DMS153 (cell line): ENCODE measurements around the gene ARHGEF4.

ENCODE experiments used
- DNase-seq: peaks from one replicate; lab custom pipeline; 2025; lab: John Stamatoyannopoulos, UW

The ARHGEF4 gene

GRCh38 chr2:130818809-130819208 is 17.9 kb upstream of the ARHGEF4 start:
- no peak for DNase-seq

GRCh38 chr2:130819226-130819607 is 17.5 kb upstream of the ARHGEF4 start:
- DNase-seq: no peak

DNA sequence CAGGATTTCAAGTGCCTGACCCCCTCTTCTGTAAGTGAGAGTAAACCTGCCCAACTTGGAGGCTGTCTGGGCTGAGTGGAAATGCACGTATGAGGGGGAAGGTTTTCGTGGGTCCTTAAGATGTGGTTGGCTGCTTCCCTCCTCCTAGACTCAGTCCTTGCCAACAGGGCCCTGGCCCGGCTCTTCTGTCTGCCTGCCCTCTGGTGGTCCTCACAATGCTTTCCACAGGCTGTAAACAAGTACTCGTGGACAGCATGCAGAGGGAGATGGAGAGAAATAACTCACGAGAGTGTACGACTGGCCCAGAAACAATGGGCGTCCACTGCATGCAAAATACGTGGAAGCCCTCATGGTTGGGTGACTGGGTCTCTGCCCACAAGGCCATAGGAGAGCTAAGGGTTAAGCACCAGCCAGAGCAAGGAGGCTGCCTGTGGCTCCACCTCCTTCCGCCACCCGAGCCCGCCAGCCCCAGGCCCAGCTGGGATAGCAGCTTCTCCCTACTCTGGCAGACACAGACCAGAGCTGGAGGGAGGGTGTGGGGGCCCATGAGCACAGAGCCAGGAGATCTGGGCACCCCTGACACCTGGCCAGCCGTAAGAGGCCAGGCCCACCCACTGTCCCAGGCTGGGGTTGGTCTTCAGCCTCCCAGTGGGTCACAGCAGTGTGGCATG is 17.0 kb upstream of the ARHGEF4 start:
- no peak for DNase-seq

DNA sequence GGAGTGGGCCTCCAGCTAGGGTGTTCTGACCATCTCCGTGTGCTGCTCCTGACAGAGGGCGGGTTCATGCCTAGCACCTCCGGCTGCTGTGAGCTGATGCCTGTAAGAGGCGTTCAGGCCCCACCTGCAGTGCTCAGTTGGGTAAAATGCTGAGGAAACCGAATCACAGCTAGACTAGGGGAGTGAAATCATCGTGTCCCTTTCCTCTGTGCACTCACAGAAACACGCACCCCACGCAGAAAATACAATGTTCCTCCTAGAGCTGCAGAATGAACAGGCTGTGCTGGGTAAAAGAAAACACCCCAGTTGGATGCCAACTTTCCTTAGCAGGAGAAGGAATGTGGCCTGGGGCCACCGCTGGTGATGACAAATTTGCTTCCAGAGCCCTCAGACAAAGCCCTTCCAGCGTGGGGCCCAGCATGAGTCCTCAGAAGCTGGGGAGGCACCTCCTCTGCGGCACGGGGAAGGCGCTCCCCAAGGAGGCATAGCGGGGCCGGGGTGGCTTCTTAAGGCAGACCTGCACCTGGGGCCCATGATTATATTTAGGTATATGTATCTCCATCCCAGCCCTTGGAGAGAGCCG is 16.3 kb upstream of the ARHGEF4 start:
- DNase-seq: no peak

- DNase-seq: no peak
Measured at GRCh38 chr2:130821867-130822266, 14.8 kb upstream of the ARHGEF4 start.

DNA sequence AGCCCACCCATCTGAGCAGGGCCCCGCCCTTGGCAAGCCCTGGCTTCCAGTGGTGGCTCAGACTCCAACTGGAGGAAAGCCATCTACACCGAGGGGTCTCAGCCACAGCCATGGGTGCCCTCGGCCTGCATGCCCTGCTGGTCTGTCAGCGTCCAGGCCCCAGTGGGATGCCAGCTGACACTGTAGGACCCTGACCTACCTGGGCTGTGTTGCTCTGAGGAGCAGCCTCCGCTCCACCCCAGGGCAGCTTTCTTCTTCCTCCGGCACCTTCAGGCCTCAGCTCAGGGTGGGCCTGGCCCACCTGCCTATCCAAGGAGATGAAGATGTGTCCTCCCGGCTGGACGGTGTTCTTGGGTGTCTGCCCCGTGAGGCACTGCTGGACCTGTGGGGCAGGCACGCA is 13.9 kb upstream of the ARHGEF4 start:
- no peak for DNase-seq

DNA sequence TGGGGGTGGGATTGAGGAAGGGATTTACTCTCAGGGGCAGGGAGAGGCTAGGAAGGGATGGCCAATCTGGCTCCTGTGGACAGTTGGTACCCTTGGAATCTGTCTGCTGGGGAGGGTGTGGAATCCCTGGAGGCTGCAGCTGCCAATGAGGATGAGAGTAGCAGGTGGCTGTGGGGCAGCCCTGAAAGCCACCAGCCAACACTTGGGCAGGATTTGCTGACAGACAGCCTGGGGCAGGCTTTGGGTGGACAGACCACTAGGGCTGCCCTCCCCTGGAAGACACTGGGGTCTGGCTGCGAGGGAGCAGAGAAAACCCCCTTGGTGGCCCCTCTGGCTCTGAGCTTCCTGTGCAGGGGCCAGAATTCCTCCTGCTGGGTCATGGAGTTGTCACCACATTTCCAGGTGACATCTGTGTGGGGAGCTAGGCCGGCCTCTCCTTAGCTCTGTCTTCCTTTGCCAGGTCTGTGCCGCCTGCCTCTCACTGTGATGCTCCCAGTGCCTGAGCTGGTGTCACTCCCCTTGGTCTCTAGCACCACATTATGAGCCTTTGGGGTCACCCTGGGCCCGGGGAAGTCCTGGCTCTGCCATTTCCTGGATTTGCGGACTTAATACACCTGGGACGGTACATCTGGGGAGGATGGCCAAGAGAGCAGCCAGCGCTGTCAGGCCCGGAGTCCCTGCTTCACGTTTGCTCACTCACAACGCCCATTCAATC is 13.4 kb upstream of the ARHGEF4 start:
- DNase-seq: no peak

DNA sequence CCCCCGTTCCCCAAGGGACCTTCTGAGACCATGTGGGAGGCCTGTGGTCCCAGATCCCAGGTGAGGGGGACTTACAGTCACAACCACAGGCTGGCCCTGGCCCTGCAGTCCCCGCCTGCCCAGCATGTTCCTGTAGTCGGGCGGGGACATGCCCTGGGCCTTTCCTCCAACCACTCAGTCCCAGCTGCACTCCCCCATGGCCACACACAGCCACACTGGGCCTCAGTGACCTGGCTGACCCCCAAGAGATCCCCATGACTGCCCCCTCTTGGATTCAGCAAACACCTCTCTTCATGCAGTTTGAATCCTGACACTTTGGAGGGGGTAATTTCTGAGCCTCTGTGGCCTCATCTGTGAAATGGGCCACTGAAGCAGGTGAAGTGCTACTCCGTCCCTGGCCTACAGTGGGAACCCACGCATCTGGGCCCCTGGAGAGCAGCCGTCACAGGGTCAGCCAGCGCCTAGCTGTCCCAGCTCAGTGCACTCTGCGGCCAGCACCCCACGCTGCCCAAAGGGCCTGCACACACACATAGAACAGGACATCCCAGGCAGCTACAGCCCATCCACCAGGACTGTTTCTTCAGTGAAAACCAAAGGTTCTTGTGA is 12.7 kb upstream of the ARHGEF4 start:
- DNase-seq: no peak

DNA sequence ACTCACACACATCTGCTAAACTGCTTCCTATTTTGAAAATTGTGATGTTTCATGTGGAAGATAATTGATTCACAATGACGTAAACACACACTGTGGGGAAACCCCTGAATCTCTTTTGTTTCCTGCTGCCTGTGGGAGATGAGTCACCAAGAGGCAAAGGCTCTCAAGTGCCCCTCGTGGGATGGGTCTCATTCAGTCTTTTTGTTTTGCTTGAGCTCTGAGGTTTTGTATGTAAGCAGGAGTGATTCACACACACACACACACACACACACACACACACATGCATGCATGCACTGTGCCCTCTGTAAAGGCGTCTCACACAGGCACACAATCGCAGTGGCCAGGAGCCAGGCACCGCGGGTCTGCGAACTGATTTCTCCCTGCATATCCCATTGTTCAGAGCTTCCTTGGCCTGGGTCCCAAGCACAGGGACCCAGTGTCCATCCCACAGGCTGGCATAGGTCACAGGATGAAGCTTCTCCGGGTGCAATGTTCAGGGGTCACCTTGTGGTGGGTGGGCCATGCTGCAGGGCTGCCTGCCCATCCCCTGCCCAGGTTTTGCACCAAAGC is 12.1 kb upstream of the ARHGEF4 start:
- DNase-seq: peak; percentile 97

DNA sequence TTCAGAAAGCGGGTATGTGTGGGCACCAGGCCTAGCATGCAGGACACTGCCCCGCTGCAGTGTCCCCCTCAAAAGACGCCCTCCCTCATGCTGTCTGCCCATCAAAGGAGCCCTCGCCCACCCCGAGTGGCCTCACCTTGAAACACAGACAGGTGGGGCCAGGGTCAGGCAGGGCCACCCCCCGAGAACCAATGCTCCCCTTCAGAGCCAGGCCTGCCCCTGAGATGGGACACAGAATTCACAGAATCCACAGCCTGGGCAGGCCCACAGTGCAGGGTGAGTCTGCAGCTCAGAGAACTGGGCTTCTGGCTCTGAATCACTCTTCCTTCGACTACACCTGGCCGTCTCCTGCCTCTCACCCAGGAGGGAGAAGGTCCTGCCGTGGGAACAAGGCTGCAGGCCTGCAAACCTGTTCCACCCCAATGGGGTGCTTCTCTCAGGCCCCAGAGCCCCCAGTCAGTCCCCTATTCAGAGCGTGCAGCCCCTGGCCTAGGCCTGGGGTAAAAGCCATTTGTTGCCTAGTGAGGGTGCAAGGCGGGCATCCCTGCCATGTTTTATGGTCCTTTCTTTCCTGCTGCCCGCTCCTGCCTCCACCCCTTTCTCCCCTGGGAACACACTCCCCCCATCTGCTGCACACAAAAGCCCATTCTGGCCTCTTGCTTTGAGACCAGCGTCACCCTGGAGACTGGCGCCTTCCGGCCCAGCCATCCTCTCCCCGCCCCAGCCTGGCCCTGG is 11.3 kb upstream of the ARHGEF4 start:
- peak; percentile 83 for DNase-seq

DNA sequence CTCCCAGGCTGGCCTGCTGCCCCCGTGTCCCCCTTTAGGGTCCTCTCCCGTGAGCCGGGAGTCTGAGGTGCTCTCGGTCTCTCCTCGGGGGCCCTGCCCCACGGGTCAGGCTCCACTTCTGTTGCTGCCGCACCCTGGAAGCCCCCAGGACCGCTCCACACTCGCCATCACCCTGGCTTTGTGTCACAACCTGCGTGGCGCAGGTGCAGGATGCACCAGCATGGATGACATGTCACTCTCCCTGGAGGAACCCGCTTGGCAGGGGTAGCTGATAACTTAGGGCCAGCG is 10.8 kb upstream of the ARHGEF4 start:
- DNase-seq: no peak

GRCh38 chr2:130826419-130826818 is 10.3 kb upstream of the ARHGEF4 start:
- peak; percentile 69 for DNase-seq

DNA sequence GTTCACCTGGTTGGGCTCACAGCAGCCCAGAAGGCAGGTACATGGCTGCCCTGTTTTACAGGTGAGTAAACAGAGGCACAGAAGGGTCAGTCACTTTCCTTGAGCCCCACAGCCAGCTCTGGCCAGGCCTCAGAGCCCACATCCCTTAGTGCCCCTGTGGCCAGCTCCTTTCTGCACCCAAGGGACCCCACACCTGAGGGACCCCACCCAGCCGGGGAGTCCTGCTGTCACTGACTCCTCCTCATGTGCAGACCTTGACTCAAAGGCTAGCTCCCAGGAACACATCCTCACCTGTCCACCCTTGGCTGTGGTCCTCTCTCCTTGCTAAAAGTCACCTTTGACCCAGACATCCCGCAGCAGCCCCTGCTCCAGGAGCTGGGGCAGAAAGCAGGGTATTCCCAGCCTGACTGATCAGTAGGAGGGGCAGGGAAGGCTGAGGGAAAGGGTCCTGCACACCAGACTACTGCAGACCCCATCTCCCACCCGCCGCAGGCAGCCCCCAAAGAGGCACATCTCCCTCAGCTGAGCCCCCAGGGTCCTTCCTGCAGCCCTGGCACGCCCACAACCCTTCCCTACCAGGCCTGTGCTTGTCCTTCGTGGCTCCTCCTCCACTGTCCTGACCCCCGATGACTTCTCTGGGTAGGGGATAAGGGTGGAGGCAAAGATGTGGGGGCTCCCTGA is 9.8 kb upstream of the ARHGEF4 start:
- no peak for DNase-seq

DNA sequence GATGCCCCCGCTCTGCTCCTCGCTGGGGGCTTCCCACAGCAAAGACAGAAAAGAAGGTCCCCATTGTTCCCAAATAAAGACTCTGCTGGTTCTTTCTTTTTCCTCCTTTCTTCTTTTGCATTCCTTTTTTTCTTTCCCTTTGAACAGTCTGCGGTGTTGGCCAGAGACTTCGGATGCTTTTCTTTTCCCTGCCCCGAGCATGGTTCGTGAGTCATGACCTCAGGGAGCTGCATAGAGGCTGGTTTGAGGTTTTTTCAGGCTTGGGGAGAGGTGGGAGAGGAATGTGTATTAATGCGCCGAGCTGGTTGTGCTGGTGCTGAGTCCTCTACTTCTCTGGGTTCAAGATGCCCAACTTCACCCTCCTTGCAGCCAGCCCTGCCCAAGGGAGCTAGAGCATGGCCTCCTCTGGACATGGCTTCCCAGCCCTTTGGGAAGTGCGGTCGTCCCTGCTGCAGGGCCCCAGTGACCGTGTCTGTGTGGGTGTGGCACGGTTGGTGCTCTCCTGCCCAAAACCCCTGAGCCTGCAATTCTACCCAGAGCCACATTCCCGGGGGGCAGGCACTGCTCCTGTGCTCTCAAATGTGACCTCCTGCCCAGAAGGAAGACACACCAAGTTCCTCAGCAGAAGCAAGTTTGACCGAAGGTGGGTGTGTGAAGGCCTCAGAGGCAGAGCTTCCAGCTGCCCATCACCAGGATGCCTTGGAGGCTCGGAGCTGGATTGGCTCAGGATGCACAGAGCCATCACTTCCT is 9.0 kb upstream of the ARHGEF4 start:
- no peak for DNase-seq

DNA sequence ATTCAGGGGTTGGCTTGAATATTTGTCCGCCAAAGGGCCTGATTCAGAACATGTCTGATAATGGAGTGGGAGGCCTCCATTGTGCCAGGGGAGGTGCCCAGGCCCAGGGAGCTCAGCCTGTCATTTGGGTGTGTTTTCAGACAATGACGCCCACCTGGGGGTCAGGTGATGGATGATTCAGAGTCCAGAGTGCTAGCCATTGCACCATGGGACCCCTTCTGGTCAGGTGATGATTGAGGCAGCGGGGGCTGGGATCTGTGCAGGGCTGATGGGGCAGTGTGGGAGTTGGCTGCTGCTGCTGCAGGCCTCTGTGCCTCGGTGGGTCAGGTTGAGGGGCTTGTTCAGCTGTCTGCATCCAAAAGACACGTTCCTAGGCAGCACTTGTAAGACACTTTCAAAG is 8.3 kb upstream of the ARHGEF4 start:
- DNase-seq: no peak

- no peak for DNase-seq
Measured at GRCh38 chr2:130829015-130829414, 7.7 kb upstream of the ARHGEF4 start.

GRCh38 chr2:130830538-130830937 is 6.2 kb upstream of the ARHGEF4 start:
- DNase-seq: no peak

DNA sequence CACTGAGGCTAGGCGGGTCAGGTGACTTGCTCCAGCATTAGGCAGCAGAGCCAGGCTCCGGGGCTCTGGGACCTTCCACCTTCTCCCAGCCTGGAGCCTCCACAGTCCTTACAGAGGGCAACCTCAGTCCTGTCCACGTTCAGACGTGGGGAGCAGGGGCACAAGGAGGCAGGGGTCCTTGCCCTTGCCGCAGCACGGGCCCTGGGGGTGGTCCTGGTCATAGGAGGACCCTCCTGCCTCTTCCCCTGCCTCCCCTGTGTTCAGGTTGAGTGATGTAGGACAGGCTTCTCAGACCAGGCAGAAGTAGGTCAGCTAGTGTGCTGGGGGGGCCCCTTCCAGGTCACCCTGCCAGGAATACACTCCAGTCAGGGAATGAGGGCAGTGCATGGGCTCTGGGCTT is 5.4 kb upstream of the ARHGEF4 start:
- no peak for DNase-seq

DNA sequence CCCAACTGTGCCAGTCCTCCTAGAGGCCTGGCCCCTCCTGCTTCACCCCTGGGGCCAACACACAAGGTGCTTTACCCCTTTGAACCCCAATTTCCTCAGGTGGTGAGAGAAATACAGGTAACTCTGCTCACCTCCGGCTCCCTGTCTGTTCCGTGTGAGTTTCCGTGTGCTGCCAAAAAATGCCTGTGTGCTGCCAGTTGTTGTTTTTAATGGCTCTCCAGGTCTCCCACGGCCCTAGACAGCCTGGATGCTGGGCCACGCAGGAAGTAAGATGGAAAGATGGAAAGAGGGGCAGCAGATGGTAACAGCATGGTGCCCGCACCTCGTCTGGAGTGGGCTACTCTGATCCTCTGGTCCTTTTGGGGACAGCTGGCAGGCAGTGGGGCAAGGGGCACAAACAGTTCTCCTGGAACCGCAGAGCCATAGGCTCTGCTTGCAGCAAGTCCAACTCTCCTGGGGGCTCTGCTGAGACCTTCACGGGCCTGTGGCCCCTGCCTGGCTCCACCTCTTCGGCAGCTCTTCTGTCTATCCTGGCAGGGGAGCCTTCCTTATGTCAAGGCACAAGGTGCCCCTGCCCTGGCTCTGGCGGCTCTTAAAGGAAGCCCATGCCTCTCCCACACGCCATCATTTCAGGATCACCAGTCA is 4.3 kb upstream of the ARHGEF4 start:
- no peak for DNase-seq
